ENCODE results near the gene SLC25A28.

- TF ChIP-seq CTCF (IDR thresholded peaks at IDR 0.05): no peak
- no peak for TF ChIP-seq POLR2A (IDR thresholded peaks at IDR 0.05)
These were observed 47.0 kb upstream of the SLC25A28 start for GRCh38 chr10:99667108-99667751.
